ENCODE measurements around the gene GRM2. TPM values are rescaled to one million over a fixed set of nuclear protein-coding genes. Genes with fewer than 3 reads are reported as not detected.

GRM2 gene
- total RNA-seq, 4 donors from 2014 or later, result 0.16 to 0.27 TPM; not detected in 2

DNA sequence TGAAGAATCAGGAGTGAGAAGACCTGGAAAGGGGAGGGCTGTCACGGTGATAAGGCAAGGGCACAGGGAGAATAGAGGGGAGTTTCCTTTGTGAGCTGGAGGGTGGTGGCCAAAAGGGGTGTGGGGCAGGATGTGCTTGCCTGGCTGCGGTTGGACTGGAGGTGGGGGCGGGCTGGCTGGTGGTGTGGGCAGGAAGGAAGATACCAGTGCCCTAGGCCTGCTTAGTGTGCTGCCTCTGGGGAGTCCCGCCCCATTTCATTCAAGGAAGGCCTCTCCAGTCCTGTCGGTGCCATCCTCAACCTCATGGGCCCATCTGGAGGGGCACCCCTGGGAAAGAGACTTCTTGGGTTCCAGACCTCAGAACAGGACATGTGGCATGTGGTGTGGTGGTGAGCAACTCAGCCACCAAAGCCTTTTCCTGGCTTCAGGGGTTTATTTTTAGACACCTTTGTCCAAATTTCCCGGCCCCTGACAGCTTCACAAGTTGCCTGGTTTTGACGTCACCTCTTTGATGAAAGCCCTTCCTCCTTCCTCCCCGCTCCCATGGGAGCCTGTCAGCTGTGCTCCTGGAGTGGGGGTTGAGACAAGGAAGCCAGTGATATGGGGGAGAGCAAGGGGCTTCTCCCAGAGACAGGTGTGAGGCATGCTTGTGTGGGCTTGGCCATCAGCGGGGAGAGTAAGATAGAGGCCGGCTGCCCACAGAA is 20.2 kb upstream of the GRM2 start:
- DNase-seq, result peak; percentile 57
- intact Hi-C loops (cut with DNase I; ENCODE audit: low total_unique reads), result loop anchor here (10.0 kb wide), 1 partner anchor 292 kb away; the partner anchor contains the start of gene RBM15B
- Histone ChIP-seq H3K9me3 (no peaks in the 10 kb centered on the region), H3K4me1 (peaks cover 3 to 18% (median 5%) of the 10 kb centered on the region in 4 donors), H3K27ac (peak overlapping the region in 3 of 4 donors; percentile 10 to 43 (median 30)), H3K27me3 (no peaks in the 10 kb centered on the region), H3K4me3 (no peak overlapping the region), H3K36me3 (peaks cover 0 to 24% (median 0%) of the 10 kb centered on the region in 4 donors)
- 55 to 90% methylated on average over 3 to 10 of the region's 10 CpGs for WGBS, 2 donors (ENCODE audit: low coverage in 1 of 2)
- TF ChIP-seq EP300 (IDR thresholded peaks at IDR 0.05; ENCODE audit: low read depth) (no peak), POLR2AphosphoS5 (IDR thresholded peaks at IDR 0.05) (no peak), CTCF (IDR thresholded peaks at IDR 0.05) (no peak), POLR2A (IDR thresholded peaks at IDR 0.05) (no peak)
- in situ Hi-C loops (cut with MboI; ENCODE audit: low pct_ligation_motif_present in 1 of 4, low pct_unique_long_range_greater_than_20kb in 1 of 4, low sequenced_read_pairs in 3 of 4), result loop anchor here in 2 of 4 donors (10.0 to 25.0 kb wide), 2 partner anchors 182 to 299 kb away; partner anchors contain the start of genes DCAF1 (in 2 of the 2), MANF (in 1 of the 2) and RBM15B (in 1 of the 2)

DNA sequence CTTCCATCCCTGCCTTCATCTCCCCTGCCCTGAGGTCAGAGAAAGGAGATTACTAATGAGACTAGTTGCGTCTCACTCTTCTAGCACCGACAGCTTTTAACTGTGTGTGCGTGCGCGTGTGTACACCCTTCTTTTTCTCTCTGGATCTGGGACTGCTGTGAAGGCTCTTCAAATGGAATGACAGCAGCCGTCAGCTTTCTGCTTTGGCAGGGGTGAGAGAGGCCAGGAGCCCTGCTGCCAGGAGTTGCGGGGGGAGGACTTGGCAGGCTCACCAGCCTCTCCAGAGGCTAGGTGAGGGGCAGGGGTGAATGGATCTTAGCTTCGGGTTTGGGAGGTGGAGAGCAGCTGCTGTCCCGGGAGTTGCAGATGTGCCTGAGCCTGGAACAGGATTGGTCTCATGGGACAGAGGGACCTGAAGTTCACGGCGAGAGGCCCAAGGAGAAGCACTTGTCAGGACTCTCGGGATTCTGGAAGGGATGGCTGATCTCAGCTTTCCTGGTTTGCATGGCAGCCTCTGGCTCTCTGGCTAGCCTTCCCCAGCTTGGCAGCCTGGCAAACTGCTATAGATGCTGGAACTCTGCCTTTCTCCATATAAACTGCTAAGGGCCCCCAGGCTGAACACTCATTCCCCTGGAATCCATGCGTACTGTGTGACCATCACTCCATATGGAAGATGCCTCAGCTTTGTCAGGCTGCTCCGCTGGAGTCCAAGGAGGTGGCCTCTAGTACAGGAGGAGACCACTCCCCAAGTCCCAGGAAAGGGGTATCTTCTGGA is 19.2 kb upstream of the GRM2 start:
- Histone ChIP-seq H3K4me1 (peaks cover 0 to 15% (median 0%) of the 10 kb centered on the region in 4 donors), H3K27me3 (no peaks in the 10 kb centered on the region), H3K9me3 (no peaks in the 10 kb centered on the region), H3K27ac (peak overlapping the region in 1 of 4 donors; percentile 30), H3K36me3 (peaks cover 0 to 25% (median 0%) of the 10 kb centered on the region in 4 donors), H3K4me3 (no peak overlapping the region)
- WGBS, 2 donors (ENCODE audit: low coverage in 1 of 2), result 84% methylated on average over 14 of the region's 14 CpGs; no CpG with 5 or more reads in 1 of the 2 donors
- in situ Hi-C loops (cut with MboI; ENCODE audit: low pct_ligation_motif_present in 1 of 4, low pct_unique_long_range_greater_than_20kb in 1 of 4, low sequenced_read_pairs in 3 of 4) (loop anchor here in 2 of 4 donors (10.0 to 25.0 kb wide), 2 partner anchors 183 to 300 kb away; partner anchors contain the start of genes DCAF1 (in 2 of the 2), MANF (in 1 of the 2) and RBM15B (in 1 of the 2)), intact Hi-C loops (cut with DNase I; ENCODE audit: low total_unique reads) (loop anchor here (10.0 kb wide), 1 partner anchor 293 kb away; the partner anchor contains the start of gene RBM15B)
- TF ChIP-seq POLR2AphosphoS5 (IDR thresholded peaks at IDR 0.05) (no peak), POLR2A (IDR thresholded peaks at IDR 0.05) (no peak), CTCF (IDR thresholded peaks at IDR 0.05) (no peak), EP300 (IDR thresholded peaks at IDR 0.05; ENCODE audit: low read depth) (no peak)
- no peak for DNase-seq

DNA sequence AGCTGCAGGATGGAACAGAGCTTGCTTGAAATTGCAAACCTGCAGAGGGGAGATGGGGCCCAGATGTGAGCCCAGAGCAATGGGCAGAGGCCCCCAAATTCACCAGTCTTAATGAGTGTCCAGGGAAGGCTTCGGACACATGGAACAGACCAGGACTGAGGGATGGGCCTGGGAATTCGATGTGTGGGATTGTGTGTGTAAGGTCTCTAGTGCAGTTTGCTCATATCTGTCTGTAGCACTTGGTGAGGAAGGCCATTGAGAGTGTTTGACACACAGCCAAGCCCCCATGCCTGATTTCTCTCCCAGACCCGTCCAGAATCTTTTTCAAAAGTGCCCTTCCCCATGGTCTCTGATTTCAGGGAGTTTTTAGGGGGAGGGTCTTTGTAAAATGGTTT is 18.7 kb upstream of the GRM2 start:
- DNase-seq, result no peak
- in situ Hi-C loops (cut with MboI; ENCODE audit: low pct_ligation_motif_present in 1 of 4, low pct_unique_long_range_greater_than_20kb in 1 of 4, low sequenced_read_pairs in 3 of 4), result loop anchor here in 2 of 4 donors (10.0 to 25.0 kb wide), 2 partner anchors 183 to 301 kb away; partner anchors contain the start of genes DCAF1 (in 2 of the 2), MANF (in 1 of the 2) and RBM15B (in 1 of the 2)

More for the DNA sequence above, 18.7 kb upstream of the GRM2 start:
- Histone ChIP-seq H3K4me1 (peaks cover 0 to 15% (median 0%) of the 10 kb centered on the region in 4 donors), H3K36me3 (peaks cover 0 to 29% (median 0%) of the 10 kb centered on the region in 4 donors), H3K4me3 (no peak overlapping the region), H3K27ac (no peak overlapping the region), H3K27me3 (no peaks in the 10 kb centered on the region), H3K9me3 (no peaks in the 10 kb centered on the region)
- intact Hi-C loops (cut with DNase I; ENCODE audit: low total_unique reads), result loop anchor here (10.0 kb wide), 1 partner anchor 293 kb away; the partner anchor contains the start of gene RBM15B
- no peak for TF ChIP-seq POLR2A (IDR thresholded peaks at IDR 0.05)
- TF ChIP-seq POLR2AphosphoS5 (IDR thresholded peaks at IDR 0.05), result no peak
- no peak for TF ChIP-seq EP300 (IDR thresholded peaks at IDR 0.05; ENCODE audit: low read depth)
- no peak for TF ChIP-seq CTCF (IDR thresholded peaks at IDR 0.05)
- WGBS, 2 donors (ENCODE audit: low coverage in 1 of 2), result 40 to 90% methylated on average over 1 to 3 of the region's 3 CpGs

Measured in transverse colon (tissue), 4 donors.